Prostate gland (tissue), 2 donors: ENCODE measurements around the gene TLCD5.

Experiments used
- POLR2A ChIP-seq: fragments of 450-650 bp; IDR thresholded peaks from one replicate; pipeline ENCODE4 v1.6.1; 2016; ENCODE audit warnings: antibody characterized with exemption, mild to moderate bottlenecking
- POLR2AphosphoS5 ChIP-seq: sonication (generic); formaldehyde crosslinking; IDR thresholded peaks from one replicate; pipeline ENCODE4 v1.6.1; 2017; ENCODE audit warnings: antibody characterized with exemption
- TF ChIP-seq, protein P1 (sequence below), 4 experiments: fragments of 200-600 bp in 2 of 4; fragments of 450-650 bp in 2 of 4; sonication (generic) in 2 of 4; IDR thresholded peaks; 1 replicate in 3 of 4; 2 replicates in 1 of 4; pipeline ENCODE4 v1.5.1; 2016 to 2019; ENCODE audit warnings: antibody characterized with exemption in 4 of 4, mild to moderate bottlenecking in 2 of 4, moderate library complexity in 2 of 4

DNA sequence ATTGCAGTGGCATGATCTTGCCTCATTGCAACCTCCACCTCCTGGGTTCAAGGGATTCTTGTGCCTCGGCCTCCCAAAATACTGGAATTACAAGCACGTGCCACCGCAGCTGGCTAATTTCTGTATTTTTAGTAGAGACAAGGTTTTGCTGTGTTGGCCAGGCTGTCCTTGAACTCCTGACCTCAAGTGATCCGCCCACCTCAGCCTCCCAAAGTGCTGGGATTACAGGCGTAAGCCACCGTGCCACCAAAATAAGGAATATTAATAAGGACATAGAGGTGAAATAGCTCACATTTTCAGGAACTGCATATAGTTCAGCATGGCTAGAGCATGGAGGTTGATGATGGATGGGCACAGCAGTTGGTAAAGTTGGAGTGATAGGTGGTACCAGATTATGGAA, 32.5 kb downstream of the TLCD5 start:
- TF ChIP-seq, protein P1, sequence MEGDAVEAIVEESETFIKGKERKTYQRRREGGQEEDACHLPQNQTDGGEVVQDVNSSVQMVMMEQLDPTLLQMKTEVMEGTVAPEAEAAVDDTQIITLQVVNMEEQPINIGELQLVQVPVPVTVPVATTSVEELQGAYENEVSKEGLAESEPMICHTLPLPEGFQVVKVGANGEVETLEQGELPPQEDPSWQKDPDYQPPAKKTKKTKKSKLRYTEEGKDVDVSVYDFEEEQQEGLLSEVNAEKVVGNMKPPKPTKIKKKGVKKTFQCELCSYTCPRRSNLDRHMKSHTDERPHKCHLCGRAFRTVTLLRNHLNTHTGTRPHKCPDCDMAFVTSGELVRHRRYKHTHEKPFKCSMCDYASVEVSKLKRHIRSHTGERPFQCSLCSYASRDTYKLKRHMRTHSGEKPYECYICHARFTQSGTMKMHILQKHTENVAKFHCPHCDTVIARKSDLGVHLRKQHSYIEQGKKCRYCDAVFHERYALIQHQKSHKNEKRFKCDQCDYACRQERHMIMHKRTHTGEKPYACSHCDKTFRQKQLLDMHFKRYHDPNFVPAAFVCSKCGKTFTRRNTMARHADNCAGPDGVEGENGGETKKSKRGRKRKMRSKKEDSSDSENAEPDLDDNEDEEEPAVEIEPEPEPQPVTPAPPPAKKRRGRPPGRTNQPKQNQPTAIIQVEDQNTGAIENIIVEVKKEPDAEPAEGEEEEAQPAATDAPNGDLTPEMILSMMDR (IDR thresholded peaks at IDR 0.05) = no peak
- TF ChIP-seq POLR2AphosphoS5 (no peak), POLR2A (no peak)
